Measurements from ENCODE around the gene MOSMO.
"Not testable (repeated sequence)": the region's sequence is repeated elsewhere in the genome, so short reads cannot be mapped to it uniquely, and the experiment has no call there.

The MOSMO gene

DNA sequence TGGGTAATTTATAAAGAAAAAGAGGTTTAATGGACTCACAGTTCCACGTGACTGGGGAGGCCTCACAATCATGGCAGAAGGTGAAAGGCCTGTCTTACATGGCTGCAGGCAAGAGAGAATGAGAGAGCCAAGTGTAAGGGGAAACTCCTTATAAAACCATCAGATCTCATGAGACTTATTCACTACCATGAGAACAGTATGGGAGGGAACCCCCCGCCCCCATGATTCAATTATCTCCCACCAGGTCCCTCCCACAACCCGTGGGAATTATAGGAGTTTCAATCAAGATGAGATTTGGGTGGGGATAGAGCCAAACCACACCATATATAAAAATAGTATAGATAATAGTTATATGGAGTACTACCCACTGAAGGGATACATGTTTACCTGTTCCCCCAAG lies 36.0 kb downstream of the MOSMO start:
- not testable (repeated sequence) for DNase-seq (ENCODE audit: low read depth, low spot score)

DNA sequence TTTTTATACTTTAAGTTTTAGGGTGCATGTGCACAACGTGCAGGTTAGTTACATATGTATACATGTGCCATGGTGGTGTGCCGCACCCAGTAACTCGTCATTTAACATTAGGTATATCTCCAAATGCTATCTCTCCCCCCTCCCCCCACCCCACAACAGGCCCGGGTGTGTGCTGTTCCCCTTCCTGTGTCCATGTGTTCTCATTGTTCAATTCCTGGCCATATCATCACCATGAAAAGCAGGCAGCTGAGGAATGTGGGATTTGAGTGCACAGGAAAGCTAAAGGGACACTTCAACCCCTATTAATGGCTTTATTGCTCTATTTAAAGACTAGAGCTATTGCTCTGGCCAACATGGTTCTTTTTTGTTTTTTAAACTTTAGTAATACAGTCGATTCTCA lies 38.0 kb downstream of the MOSMO start:
- DNase-seq (ENCODE audit: low read depth, low spot score), result not testable (repeated sequence)

DNA sequence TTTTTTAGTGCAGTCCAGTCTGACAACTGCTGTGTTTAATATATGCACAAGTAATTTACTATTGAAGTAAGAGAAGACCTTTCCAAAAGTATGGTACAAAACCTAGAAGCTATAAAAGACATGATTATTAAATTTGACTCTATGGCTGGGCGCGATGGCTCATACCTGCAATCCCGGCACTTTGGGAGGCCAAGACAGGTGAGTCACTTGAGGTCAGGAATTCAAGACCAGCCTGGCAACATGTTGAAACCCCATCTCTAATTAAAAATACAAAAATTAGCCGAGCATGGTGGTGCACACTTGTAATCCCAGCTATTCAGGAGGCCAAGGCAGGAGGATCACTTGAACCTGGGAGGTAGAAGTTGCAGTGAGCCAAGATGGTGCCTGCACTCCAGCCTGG lies 43.1 kb downstream of the MOSMO start:
- DNase-seq (ENCODE audit: low read depth, low spot score), result no peak

DNA sequence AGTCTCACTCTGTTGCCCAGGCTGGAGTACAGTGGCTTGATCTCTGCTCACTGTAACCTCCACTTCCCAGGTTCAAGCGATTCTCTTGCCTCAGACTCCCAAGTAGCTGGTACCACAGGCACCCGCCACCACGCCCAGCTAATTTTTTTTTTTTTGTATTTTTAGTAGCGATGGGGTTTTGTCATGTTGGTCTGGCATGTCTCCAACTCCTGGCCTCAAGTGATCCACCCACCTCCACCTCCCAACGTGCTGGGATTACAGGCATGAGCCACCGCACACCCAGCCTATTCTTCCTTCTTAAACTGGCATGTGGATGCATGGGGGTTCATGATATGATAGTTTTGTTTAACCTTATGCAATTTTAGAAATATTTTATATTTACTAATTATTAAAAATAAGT lies 45.1 kb downstream of the MOSMO start:
- DNase-seq (ENCODE audit: low read depth, low spot score), result no peak

DNA sequence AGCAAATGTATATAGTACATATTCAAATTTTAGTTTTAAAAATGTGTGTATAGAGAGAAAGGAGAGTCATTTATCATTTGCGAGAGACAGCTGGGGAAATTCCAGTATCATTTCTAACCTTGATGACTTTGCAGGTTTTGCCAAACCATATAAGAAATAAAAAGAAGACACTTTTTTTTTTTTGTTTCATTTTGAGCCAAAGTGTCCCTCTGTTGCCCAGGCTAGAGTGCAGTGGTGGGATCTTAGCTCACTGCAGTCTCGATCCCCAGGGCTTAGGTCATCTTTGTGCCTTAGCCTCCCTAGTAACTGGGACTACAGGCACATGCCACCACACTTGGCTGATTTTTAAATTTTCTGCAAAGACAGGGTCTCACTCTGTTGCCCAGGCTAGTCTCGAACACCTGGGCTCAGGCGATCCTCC lies 46.0 kb downstream of the MOSMO start:
- DNase-seq (ENCODE audit: low read depth, low spot score), result no peak

DNA sequence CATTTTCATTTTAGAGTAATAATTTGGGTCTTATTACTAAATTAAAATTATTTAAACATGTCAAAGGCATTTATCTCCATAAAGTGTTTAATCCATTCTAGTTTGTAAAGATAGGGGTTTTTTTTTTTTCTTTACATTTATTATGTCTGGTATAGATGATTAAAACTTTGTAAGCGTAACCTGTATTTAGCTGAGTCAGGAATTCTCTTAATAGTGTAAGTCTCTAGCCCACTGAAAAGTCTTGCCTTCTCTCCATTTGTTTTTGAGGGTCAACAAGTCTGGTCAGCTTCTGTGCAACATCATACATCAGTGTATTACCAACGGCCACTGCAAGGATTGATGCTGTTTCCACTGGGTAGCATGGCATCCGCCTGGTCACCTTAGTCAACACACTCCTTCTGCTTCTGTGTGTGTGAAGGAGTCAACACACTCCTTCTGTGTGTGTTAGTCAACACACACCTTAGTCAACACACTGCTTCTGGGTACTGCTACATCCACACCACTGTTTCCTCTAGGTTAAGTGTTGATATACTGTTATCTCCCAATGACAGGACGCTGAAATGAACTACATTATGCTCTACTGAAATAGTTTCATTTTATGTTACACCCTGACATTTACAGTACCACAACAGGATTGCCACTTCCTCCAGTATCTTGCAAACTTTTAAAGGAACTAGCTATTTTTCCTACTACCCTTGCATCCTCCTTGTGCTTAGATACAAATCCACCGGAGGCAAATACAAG lies 47.1 kb downstream of the MOSMO start:
- DNase-seq (ENCODE audit: low read depth, low spot score), result no peak

DNA sequence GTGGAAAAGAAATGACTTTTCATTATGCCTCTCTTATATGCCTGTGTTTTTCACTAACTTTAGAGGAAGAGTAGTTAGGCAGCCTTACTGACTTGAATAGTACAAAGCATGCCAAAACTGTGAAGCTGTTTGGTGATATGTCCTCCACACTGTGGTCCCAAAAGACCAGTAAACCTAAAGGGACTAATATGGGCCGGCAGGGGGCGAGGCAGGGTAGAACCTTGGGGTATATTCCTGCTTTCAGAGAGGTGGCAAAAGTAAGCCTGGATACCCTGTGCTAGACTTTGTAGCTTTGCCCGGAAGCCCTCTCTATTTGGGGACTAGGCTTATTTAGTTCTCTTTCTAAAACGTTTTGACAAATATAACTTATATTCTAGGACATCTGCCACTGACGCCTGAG lies 48.0 kb downstream of the MOSMO start:
- DNase-seq (ENCODE audit: low read depth, low spot score), result no peak

DNA sequence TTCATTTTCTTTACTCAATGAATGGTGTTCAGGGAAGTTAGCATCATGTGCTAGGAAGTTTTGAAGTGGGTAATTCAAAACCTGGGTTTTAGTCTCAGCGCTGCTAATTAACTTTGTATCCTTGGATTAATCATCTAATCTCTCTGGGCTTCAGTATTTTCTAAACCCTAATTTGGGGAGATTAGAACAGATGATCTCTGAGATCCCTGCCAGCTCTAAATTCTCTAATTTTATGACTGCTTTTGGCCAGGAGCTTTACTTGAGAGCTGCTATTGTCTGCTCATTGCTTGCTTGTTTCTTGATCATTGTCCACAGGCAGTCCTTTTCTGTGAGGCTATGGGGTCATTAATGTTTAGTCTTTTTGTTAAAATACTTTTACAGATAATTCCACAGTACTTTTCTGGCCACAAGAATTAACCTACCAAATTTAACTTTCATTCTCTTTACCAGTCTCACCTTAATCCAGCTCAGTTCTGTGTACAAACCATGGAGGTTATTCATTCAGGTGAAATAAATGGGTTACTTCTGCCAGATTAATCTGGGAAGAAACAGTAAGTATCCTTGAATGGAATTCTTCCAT lies 56.1 kb downstream of the MOSMO start:
- DNase-seq (ENCODE audit: low read depth, low spot score), result no peak

DNA sequence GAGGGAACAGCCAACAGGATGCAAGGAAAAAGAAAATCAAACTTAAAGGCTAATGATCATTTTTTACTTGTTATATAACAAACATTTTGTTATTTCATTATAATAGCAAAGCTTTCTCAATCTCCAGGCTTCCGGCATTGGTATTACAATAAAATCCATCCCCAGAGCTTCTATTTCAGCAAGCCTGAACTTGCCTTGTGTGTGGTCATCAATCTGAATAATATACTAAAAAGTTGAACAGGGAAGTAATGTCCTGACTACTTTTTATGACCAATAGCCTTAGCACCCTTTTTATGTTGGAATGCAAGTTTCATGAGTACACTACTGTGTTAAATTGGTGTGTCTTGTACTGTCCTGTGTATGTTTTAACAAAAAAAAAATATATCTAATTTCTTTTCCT lies 57.3 kb downstream of the MOSMO start:
- DNase-seq (ENCODE audit: low read depth, low spot score), result no peak

DNA sequence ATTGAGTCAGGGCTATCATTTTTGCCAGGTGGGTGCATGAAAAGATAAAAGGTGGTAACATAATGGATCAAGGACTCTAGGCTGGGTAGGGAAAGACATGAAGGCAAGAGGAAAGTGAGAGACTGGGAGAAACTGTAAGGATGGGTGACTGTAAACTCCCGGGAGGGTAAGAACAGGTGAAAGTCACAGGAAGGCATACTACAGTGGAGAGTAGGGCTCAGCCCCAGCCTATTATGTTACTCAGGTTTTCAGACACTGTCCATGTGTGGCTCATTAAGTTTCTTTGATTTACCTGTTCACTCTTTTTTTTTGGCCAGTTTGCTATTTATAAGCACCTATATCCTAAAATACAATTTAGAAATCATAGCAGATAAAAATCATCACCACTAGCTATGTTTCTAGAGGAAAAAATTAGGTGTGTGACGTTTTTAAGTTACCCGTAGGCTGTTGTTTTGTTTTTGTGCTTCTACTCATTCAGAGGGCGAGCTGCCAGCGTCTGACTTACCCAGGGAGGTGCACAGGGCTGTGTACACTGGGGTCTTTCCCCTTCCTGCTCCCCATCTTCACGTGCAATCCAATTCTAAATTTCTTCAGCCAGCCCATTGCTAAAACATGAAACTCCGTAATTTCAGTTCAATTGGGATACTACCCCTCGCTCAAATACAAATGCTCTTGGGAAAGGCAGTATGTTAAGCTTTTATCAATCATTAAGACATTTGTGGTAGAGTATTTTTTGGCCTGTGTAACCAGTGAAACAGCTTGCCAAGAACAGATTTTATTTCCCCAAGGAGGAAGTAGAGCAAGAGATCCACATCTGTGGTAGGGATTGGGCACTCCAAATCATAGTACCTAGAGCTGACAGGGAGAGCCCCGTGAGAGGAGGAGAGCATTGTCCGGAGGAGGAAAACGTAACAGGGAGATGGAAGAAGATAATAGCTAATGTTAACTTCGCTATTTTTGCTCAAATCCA lies 62.7 kb downstream of the MOSMO start:
- no peak for DNase-seq (ENCODE audit: low read depth, low spot score)

DNA sequence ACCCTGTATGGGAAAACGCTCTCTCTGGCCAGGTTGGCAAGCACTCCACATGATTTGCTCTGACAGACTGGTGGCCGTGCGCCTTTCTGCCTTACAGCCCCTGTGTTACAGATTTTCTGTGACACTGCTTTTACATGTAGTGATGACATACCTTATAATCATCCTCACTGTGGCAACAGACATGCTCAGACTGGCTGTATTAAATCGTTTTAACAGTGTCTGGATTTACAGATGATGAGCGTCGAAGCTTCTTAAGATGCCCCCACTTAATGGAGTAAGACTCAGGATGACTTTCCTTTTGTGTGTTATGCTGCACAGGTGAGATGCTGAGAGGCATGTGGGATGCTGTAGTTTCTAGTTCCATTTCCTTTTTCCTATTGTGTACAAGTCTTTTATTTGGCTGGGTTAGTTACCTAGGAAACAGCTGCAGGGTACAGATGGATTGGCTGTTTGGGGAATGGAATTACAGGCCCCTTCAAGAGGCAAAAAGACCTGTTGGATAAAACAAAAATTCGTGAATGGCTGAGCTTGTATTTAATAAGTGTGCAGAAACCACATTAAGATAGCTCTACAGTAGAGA lies 63.5 kb downstream of the MOSMO start:
- no peak for DNase-seq (ENCODE audit: low read depth, low spot score)

DNA sequence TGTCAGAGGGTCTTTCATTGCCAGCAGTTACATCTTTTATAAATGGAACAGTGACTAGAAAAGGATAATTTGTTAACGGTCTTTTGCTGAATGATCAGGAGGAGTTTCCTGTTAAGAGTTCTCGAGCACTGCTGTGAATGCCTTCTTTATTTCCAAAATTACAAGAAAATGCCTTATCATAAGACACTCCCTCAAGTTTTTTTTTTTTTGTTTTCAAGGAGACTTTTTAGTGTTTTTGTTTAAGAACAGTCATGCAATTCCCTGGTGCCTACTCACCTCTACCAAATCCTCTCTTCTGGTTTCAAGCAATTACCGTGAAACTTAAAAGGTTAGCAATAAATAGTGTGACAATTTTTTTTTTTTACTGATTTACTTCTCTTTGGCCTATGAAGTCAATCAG lies 65.4 kb downstream of the MOSMO start:
- DNase-seq (ENCODE audit: low read depth, low spot score), result no peak

DNA sequence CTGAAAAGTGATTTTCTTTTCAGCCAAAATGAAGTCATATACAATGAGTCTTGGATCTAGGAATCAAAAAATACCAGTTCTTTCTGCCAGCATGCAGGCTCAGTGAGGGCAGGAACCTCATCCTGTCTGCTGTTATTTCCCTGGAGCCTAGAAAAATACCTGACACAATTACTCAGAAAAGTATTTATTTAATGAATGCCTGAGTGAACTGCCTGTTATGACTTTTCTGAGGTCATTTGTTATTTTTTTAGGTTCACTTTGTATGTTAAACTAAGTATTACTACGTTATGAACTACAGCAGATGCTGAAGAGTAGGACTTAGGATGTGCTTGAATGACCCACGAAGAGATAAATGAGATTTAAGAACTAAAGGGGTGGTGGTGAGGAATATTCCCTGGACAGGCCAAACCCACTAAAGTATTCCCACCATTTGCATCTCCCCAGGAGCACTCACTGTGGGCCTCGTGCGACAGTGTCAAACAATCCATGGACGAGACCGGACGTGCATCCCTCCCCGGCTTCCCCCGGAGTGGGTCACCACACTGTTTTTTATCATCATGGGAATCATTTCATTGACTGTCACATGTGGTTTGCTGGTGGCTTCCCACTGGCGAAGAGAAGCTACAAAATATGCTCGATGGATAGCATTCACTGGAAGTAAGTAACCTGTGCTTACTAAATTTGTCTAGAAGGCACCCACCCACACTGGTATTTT lies 67.3 kb downstream of the MOSMO start:
- no peak for DNase-seq (ENCODE audit: low read depth, low spot score)

DNA sequence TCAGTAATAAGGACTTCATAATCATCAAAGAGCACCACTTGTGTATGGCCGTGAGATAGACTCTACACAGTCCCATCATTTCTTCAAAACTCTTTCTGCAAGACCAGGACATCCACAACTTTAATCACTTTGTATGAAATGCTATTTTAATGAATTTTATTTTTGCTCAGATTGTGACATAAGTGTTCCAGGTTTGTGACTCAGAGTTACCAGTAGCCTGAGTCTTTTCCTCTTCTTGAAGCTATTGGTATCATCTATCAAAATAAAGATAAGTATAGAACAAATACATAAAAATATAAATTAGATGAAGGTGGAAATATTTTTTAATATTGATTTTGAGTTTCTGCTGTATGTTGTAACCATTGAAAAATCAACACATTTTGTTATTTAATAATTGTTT lies 67.9 kb downstream of the MOSMO start:
- no peak for DNase-seq (ENCODE audit: low read depth, low spot score)

DNA sequence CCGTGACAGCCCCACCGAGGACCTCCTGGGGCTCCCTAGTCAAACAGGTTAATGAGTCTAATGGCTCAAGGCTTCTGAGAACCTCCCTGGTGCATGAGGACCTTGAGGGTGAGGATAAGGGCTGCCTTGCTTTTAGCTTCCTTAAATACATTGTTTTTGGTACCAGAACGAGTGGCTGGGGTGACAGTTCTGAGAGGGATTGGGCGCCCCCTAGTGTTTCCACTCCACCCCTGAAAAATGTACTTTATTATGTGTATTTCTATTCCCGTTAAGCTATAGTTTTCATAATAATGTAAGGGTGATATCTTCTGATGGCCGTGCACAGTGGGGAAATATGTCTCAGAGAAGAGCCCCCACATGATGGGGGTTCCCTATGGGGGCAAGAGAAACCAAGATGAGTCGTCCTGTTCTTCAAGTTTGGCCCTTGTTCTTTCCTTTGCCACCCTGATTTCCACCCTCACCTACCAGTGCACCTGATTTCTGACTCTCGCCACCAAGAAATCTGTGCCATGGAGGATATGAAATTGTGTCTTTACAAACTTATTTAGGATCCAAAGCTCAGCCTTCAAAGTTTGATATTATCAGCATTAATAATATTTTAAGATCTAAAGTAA lies 69.9 kb downstream of the MOSMO start:
- DNase-seq (ENCODE audit: low read depth, low spot score), result peak; percentile 40

DNA sequence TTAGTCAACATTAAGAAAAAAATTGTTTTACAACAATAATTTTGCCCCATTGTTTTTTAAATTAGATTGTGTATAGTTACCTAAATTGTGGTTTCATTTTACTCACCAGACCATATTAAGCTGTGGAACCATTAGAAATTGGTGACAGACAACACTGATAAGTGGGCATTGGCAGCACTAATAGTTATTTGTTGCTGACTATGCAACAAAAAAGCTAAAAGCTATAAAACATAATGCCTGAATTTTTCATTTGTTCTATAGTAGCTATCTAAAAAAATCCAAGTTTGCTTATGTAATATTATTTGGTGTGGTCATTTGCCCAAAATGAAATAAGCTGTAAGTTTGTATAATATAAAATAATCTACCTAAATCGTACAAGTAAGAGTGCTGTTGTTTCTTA lies 70.7 kb downstream of the MOSMO start:
- no peak for DNase-seq (ENCODE audit: low read depth, low spot score)

DNA sequence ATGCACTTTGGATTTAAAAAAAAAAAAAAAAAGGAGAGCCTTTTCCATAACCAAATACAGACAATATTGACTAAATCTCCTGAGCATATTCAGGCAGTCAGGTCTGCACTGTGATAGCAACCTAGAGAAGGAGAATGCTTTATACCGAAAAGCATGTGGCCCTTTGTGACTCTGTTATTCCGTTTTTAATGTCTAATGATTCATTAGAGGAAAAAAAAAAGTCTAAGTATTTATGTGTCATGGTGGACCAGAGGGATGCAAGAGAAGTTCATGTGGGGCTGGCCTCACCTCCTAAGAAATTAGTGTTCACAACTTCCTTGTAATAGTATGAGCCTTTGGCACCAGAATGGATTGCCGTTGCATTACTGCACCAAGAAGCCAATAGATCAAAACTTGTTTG lies 73.1 kb downstream of the MOSMO start:
- no peak for DNase-seq (ENCODE audit: low read depth, low spot score)

DNA sequence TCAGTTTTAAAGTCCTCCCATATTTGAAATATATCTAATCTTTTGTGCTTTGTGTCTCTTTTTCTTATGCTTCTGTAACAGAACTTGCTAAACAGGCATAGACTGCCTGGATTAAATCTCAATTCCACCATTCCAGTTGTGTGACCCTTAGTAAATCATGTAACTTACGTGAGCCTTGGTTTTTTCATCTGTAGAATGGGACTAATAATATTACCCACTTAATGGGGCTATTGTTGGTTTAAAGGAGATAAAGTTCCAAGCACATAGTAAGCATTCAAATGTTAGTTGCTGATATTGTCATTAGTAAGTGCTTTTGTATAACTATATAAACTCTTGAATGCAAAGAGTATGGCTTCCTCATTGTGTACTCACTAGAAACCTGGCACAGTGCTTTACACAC lies 78.5 kb downstream of the MOSMO start:
- DNase-seq (ENCODE audit: low read depth, low spot score), result no peak

DNA sequence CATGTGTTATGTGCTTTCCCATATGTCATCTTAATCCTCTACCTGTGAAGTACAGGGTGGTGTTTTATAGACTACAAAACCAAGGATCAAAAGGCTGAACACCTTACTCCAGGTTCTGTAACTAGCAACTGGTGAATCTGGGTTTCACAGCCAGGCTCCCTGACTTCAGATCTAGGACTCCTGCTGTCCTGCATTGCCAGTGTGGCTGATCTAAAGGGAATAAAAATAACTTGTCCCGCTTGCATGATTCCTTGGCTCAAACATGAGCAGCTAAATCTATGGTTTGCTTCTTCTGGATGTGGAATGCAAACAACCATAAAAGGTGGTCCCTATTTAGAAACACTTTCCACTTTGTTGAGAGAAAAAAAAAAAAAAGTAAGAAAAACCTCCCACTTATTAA lies 80.7 kb downstream of the MOSMO start:
- no peak for DNase-seq (ENCODE audit: low read depth, low spot score)

DNA sequence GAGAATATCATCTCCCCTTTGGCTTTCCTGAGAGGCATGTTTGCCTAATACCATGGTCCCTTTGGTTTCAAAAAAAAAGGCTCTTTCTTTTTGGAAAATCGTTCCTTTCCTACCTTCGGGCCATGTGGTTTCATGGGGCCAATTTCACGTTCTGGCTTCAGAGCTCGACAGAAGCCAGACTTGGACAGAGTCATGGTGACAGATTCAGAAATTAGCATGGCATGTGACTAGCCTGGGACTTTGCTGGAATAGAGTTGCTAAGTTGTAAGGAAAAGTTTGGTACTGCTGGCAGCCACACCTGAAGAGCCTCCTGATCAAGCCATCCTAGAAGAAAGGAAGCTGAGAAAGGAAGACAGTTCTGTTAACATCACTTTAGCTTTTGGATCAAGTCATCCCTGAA lies 82.0 kb downstream of the MOSMO start:
- DNase-seq (ENCODE audit: low read depth, low spot score), result no peak

DNA sequence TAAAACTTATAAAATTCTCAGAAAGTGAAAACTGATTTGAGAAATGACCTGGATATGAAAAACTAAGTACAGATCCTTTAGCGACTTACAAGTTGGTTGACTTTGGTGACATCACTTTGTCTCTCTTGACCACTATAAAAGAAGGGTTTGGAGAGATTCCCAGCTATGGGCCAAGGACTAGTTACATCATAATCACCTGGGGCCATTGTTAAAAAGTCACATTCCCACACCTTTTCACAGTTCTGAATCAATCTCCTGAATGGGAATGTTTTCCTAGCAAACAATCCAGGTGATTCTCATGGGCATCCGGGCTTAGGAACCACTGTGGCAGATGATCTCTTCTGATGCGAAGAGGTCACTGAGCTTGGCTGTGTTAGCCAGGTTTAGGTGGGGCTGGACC lies 83.8 kb downstream of the MOSMO start:
- DNase-seq (ENCODE audit: low read depth, low spot score), result no peak

Measured in smooth muscle cell of the brain vasculature (primary cell).